Right lung (tissue), 5 donors: ENCODE results near the gene CEBPA. TPM values are rescaled to one million over a fixed set of nuclear protein-coding genes. Genes with fewer than 3 reads are reported as not detected.
"Not testable (repeated sequence)": the region's sequence is repeated elsewhere in the genome, so short reads cannot be mapped to it uniquely, and the experiment has no call there.

Source experiments
- DNase-seq, 2 donors: peaks; one replicate each; pipeline ENCODE4 v3.0.0-alpha.2; 2013
- polyA plus RNA-seq, 5 donors: library from polyadenylated mRNA; unstranded; fragments of 120-200 nt; gene quantifications; one replicate each; pipeline versions ENCODE4 v1.2.1 to v1.2.3, GENCODE V29; 2013; ENCODE audit warnings: inconsistent platforms in 1 of 5, low replicate concordance in 1 of 5; ENCODE audit not compliant: insufficient read length in 5 of 5, insufficient read depth in 1 of 5

The CEBPA gene
- polyA plus RNA-seq, 5 donors, result 10.7 to 25.9 (median 14.2) TPM

DNA sequence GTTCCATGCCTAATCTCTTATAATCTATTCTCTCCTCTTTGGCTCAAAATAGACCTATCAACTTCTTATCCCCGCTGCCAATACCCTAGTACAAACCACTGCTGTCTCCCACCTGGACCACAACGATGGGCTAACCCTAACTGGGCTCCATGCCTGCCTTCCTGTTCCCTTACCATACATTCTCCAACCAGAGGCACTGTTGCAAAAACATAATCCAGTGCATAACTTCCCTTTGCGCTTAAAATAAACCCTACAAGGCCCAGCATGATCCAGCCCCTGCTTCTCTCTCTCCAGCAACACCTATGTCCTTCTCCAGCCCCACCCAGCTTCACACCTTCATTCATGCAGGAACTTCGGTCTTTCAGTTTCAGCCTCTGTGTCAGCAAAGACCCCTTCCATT is 27.4 kb upstream of the CEBPA start:
- no peak for DNase-seq

DNA sequence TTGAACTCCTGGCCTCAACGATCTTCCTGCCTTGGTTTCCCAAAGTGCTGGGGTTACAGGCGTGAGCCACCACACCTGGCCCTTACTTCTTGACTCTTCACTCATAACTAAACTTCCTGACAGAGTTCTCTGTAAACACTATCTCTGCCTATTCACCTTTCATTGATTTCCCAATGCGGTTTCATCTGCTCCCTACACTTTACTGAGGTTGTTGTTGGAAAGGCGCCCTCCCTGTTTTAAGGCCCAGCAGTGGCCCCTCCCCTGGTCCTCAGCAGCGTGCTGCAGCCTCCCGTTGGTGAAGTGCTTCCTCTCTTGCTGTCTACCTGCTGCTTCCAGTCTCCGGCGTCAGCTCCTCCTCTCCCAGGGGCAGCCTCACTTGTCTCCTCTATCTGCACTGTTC is 26.7 kb upstream of the CEBPA start:
- no peak for DNase-seq

DNA sequence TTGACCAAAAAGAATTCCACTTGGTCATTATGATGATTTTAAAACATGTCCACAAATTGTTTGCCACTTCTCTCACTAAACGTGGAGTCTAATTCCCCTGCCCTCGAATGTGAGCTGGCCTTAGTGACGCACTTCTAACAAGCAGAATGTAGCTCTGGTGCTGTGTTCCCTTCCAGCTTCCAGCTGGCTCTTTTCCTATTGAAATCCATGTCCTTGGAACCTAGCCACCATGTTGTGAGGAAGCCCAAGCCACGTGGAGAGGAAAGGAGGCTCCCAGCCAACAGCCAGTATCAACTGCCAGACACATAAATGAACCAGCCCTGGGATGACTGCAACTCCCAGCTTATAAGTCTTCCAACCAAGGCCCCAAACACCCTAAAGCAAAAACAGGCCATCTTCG is 23.6 kb upstream of the CEBPA start:
- DNase-seq, result no peak

DNA sequence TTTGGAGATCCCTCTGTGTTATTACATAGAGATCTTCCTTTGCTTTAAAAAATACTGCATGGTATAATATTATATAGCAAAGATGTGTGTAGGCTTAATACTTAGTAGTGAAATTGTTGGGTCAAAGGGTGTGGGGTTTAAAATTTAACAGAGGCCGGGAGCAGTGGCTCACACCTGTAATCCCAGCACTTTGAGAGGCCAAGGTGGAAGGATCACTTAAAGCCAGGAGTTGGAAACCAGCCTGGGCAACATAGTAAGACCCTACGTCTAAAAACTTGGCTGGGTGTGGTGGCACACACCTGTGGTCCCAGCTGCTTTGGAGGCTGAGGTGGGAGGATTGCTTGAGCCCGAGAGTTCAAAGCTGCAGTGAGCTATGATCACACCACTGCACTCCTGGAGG is 22.3 kb upstream of the CEBPA start:
- no peak for DNase-seq

DNA sequence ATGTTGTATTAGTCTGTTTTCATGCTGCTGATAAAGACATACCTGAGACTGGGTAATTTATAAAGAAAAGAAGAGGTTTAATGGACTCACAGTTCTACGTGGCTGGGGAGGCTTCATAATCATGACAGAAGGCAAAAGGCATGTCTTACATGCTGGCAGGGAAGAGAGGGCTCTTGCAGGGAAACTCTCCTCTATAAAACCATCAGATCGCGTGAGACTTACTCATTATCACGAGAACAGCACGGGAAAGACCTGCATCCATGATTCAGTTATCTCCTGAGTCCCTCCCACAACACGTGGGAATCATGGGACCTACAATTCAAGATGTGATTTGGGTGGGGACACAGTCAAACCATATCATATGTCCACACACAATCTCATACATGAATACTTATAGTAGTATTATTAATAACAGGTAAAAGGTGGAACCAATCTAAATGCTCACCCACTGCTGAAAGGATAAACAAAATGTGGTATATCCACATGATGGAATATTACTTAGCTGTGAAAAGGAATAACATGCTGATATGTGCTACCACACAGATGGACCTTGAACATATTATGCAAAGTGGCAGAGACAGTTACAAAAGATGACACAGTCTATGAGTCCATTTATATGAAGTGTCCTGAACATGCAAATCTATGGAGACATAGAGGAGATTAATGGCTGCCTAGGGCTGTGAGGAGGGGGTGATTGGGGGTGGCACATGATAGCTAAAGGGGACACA is 20.9 kb upstream of the CEBPA start:
- no peak for DNase-seq

DNA sequence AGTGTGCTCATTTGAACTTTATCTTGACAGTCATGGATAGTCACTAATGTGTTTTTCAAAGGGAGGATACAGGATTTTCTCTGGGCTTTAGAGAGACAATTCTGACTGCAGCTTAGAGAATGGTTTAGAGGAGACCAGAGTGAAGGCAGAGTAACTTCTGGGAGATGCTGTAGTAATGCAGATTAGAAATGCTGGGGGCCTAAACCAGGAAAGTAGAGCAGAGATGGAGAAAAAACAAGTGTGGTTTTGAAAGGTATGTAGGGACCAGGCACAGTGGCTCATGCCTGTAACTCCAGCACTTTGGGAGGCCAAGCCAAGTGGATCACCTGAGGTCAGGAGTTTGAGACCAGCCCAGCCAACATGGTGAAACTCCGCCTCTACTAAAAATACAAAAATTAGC is 18.3 kb upstream of the CEBPA start:
- no peak for DNase-seq

DNA sequence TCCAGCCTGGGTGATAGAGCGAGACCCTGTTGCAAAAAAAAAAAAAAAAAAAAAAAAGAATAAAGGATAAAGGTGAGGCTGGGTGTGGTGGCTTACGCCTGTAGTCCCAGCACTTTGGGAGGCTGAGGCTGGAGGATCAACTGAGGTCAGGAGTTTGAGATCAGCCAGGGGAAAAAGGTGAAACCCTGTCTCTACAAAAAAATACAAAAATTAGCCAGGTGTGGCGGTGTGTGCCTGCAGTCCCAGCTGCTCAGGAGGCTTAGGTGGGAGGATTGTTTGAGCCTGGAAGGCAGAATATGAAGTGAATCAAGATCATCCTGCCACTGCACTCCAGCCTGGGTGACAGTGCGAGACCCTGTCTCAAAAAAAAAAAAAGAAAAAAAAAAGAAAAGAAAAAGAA is 15.7 kb upstream of the CEBPA start:
- DNase-seq, result not testable (repeated sequence)

DNA sequence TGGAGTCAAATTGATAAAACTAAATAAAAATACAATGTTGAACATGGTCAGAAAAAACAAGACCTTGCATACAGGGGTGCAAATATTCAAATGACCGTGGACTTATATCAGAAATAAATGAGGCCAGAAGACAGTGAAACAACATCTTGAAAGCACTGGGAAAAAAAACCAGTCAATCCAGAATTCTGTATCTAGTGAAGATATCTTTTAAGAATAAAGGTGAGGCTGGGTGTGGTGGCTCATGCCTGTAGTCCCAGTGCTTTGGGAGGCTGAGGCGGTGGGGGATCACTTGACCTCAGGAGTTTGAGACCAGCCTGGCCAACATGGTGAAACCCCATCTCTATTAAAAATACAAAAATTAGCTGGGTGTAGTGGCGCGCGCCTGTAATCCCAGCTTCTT is 15.2 kb upstream of the CEBPA start:
- DNase-seq, result no peak

DNA sequence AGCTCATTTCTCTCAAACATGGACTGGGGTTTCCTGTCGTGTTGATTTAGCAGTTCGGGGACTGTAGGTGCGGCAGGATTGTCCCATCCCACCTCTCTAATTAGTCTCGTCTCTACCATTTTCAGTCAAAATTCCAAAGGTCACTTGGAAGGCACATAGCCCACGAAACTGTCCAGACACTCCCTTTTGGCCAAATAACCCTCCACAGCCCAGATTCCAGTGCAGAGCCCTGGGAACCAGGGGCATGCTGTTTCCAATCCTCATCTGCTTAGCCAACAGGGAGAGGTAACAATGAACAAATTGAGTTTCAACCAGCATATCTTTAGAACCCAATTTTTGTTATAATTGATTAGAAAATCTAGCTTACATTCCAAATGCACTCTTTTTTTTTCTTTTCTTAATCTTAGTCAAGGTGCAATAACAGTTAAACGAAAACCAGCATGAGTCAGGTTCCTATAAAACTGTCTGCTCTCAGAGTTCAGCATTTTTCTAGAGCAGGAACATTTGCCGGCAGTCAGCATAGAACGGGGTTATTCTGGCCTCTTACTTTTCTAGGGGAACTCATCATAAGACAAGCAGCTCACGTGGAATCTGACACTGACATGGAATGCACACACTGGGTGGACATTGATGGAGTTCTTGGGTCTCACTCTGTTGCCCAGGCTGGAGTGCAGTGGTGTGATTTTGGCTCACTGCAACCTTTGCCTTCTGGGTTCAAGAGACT is 14.4 kb upstream of the CEBPA start:
- DNase-seq, result no peak

DNA sequence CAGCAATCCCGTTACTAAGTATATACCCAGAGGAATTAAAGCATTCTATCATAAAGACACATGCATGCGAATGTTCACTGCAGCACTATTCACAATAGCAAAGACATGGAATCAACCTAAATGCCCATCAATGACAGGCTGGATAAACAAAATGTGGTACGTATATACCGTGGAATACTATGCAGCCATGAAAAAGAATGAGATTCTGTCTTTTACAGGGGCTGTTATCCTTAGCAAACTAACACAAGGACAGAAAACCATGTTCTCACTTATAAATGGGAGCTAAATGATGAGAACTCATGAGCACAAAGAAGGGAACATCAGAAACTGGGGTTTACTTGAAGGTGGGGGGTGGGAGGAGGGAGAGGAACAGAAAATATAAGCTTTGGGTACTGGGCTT is 10.5 kb upstream of the CEBPA start:
- DNase-seq, result not testable (repeated sequence)

DNA sequence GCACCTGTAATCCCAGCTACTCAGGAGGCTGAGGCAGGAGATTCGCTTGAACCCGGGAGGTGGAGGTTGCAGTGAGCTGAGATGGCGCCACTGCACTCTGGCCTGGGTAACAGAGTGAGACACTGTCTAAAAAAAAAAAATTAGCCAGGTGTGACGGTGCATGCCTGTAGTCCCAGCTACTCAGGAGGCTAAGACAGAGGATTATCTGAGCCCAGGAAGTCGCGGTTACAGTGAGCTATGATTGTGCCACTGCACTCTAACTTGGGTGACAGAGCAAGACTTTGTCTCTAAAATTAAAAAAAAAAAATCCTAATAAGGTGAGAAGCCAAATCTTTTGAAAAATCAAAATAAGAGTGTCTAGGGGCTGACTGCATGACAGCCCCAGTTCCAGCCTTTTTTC is 9.7 kb upstream of the CEBPA start:
- DNase-seq, result no peak

DNA sequence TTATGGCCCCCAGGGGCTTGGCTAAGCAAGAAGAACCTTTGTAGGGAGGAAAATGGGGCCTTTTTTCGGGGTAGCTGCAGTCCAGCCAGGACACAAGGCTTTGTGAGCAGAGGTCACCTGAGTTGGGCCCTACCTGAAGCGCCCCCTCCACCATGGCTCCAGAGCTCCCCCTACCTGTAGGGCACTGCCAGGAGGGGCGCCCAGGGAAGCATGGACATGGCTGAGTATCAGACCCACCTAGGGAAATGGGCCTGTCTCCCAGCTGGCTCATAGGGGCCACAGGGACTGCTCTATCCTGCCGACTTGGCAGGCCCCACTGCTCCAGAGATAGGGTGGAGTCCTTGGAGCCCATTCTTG is 9.0 kb upstream of the CEBPA start:
- no peak for DNase-seq

DNA sequence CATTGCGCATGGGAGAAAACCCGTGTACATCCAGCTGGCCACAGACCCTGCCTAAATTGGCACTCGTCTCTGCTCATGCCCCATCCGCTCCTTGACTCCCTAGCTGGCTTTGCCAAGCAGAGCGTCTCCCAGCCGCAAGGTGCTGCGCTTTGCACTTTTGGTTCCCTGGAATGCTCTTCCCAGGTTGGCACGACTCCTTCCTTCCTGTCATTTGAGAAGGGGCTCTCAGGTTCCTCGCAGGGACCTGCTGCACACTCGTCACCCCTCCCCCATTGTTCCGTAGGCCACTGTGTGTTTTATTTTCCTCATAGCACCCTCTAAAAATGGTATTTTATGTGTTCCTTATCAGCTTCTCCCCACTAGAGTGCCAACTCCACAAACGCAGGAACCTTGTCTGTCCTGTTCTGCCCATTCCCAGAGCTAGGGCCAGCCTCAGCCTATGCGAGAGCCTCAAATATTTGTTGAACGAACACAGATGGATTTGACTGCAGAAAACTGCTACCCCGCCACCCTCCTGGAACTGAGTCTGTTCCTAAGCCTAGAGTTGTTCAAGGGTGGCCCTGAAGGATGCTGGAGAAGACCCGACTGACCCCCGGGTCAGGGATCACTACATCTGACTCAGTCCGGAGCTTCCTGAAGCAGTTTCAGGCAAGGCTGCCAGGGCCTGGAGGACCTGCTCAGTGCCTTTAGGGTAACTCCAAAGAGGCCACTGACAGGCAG is 8.4 kb upstream of the CEBPA start:
- peak in 1 of 2 donors; percentile 64 for DNase-seq

DNA sequence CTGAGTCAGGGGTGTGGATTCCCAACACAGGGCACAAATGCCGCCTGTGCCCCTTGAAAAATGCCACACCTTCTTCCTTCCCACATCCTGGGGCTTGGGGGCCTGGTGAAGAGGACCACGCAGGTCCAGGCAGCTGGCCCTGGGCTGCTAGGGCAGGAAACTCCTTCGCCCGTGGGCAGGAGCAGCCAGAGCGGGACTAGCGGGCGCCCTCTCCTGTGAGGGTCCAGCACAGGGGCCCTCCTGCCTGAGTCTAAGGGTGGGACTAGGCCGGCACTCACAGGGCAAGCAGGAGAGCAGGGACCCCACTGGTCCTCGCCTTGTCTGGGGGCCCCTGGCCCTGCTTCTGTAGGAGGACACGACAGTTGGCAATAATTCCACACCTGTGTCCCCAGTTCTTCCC is 7.5 kb upstream of the CEBPA start:
- DNase-seq, result no peak

DNA sequence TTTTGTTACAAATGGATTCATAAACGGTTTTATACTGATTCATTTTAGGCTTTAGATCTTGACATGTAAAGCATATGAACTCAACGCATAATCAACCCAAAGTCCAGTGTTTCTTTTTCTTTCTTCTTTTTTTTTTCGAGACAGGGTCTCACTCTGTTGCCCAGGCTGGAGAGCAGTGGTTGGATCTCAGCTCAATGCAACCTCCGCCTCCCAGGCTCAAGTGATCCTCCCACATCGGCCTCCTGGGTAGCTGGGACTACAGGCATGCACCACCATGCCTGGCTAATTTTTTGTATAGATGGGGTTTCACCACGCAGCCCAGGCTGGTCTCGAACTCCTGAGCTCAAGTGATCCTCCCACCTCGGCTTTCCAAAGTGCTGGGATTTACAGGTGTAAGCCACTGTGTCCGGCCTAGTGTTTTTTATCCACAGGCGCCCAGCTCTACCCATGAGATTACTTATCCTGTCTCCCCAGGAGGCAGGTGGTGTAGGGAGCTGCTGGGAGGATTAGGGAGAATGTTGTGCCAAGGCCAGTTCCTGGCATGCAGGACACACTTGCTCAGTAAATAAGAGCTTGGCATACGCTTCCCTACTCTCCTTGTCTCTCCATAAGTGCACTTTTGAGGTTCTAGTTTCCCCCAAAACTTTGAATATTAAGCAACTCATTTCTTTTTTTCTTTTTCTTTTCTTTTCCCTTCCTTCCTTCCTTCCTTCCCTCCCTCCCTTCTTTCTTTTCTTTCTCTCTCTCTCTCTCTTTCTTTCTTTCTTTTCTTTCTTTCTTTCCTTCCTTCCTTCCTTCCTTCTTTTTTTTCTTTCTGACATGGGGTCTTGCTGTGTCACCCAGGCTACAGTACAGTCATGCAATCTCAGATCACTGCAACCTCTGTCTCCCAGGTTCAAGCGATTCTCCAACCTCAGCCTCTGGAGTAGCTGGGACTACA is 4.8 kb upstream of the CEBPA start:
- no peak for DNase-seq

DNA sequence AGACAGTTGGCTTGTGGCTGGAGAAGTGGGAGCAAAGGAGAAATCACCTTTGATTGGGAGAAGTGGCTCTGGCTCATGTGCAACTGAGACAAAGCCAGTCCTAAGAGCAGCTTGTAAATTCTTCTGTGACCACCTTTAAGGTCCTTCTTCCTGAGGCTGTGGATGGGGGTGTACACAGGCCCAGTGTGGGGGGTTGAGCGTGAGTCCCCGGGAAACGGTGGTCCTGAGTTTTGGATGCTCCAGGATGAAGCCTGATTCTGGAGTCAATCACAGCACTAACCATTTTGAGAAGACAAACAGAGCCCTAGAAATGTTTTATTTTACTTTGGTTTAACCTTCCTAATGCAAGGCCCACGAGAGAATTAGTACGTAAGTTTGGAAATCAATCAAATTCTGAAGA is 3.9 kb upstream of the CEBPA start:
- no peak for DNase-seq

DNA sequence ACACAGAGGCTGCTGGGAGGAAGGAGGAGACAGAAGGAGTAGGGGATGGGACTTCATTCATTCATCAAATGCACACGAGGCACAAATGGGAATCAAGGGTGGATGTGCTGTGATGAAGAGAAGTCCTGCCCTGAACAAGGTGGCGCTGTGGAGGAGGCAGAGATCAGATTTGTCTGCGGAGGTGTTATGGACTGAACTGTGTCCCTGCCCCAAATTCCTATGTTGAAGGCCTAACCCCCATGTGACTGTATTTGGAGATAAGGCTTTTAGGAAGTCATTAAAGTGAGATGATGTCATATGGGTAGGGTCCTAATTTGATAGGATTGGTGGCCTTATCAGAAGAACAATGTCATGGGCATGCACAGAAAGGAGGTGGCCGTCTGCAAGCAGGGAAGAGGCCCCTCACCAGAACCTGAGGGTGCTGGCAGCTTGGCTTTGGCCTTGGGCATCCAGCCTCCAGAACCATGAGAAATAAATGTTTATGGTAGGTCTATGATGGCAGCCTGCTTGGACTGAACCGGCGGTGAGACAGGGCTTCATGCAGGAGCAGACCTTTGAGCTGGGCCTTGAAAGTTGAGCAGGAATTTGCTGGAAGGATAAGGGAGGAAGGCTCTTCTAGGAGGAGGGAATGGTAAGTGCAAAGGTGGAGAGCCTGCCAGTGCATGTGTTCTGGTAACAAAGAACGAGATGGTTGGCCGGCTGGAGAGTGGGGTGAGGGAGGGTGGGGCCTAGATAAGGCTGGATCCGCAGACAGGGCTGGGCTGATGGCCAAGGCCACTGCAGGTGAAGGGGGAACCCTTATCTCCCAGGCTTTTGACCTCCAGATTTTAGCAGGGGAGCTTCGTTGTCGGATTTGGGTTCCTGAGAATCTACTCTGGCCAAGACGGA is 2.7 kb upstream of the CEBPA start:
- DNase-seq, result no peak

DNA sequence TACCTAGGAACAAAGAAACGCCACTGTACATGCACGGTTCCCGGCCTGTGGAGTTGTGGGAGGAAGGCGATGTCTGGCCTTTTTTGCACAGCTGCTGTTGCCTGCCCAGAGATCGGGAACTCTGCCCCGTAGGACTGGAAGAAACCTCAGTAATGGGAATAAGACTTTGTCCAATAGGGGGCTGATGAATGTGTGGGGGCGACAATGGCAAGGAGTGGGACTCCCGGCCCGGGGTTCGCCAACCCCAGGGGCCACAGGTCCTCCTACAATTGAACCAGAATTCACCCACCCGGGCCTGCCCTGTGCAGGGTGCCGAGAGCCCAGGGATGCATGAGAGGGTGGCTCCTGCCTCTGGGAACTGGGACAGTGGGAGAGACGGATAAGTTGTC is 2.0 kb upstream of the CEBPA start:
- DNase-seq, result no peak

DNA sequence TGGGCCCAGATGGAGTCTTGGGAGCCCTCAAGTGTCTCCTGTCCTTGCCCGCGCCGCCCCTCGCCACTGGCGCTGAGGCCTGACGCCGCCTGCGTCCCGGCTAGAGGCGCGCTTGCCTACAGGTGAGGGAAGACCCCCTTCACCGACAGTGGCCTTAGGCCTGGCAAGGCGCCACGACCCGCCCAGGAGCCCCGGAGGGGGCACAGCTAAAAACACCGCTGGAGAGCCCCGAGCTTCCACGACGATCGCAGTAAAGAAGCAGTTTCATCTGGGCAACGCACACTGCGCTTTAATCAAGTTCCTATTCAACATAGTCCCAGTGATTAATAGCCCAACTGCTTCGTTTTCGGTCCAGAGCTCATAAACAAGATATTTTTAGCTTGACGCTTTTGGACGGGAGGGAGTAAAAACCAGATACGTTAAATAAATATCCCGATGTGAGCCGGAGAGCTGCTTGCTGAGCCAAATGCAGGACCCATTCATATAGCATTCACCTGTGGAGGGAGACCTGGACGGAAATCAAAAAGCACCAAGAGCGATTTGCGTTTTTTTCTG is 1.5 kb upstream of the CEBPA start:
- DNase-seq, result no peak

DNA sequence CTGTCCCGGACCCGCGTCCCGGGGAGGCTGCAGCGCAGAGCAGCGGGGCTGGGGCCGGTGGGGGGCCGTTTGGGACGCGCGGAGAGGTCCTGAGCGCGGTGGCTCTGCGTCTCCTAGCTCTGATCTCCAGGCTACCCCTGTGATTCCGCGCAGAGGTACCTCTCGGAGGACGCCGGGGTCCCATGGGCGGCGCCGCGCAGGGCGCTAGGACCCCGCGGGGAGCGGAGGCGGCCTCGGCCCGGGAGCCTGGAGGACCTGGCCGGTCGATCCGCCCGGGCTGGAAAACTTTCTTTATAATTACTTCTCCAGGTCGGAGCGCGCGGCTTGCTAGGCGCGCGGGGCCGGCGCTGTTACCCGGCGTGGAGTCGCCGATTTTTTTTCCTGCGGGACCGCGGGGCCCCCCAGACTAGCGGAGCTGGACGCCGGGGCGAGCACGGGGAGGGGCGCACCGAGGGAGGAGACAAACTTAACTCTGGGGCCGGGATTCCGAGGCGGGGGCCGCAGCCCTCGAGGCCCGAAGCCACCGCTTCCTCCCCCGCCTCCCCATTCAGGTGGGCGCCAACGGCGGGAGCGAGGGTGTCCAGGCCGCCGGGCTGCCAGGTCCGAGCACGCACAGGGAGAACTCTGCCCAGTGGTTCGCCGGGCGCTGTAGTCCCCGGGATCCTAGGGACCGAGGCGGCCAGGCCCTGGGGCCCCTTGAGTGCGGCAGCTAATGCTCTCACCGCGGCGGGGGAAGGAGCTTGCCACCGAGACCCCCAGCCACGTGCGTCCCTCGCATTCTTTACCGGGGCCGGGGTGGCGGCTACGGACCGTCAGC is 848 bp upstream of the CEBPA start:
- DNase-seq, result peak in 1 of 2 donors; percentile 69
